Activated CD8-positive, alpha-beta memory T cell treated with anti-CD3 and anti-CD28 coated beads, Interleukin-2, amount 10 ng/mL, durations not matched to agents 7 days and 5 days (primary cell): Measurements from ENCODE around the gene CTDSP2. TPM values are rescaled to one million over a fixed set of nuclear protein-coding genes. Genes with fewer than 3 reads are reported as not detected.
"Not testable (repeated sequence)": the region's sequence is repeated elsewhere in the genome, so short reads cannot be mapped to it uniquely, and the experiment has no call there.

Source experiments
- ATAC-seq: fragments of 150-1000 bp; cut with Tn5 transposase; one replicate; pipeline ENCODE4 v1.10.0; 2021; ENCODE audit warnings: moderate library complexity
- CTCF ChIA-PET: fragments of 350-600 bp; sonication (Branson Sonifier 250); formaldehyde crosslinking; loops from one replicate; lab custom pipeline; 2021; ENCODE audit warnings: antibody characterized with exemption; lab: Charles Lee
- DNase-seq: peaks from one replicate; pipeline ENCODE4 v3.0.0-alpha.2; 2020
- H3K27ac Mint-ChIP-seq: one replicate; pipeline ENCODE4 v1.8.0; 2021; ENCODE audit warnings: mild to moderate bottlenecking, mixed read lengths
- H3K27me3 Mint-ChIP-seq: one replicate; pipeline ENCODE4 v1.8.0; 2021; ENCODE audit warnings: mixed read lengths
- H3K36me3 Mint-ChIP-seq: one replicate; pipeline ENCODE4 v1.8.0; 2021; ENCODE audit warnings: mild to moderate bottlenecking, mixed read lengths
- H3K4me1 Mint-ChIP-seq: one replicate; pipeline ENCODE4 v1.8.0; 2021; ENCODE audit warnings: mixed read lengths
- H3K4me3 Mint-ChIP-seq: one replicate; pipeline ENCODE4 v1.8.0; 2021; ENCODE audit warnings: mild to moderate bottlenecking, moderate library complexity, mixed read lengths
- H3K9me3 Mint-ChIP-seq: one replicate; pipeline ENCODE4 v1.8.0; 2022; ENCODE audit warnings: low read depth, mixed read lengths
- total RNA-seq, 2 experiments: library from RNA; stranded (reverse); gene quantifications; one replicate each; pipeline ENCODE4 v1.2.3, GENCODE V29; 2021

CTDSP2 gene
- total RNA-seq, 2 experiments from 2014 or later, result 76.2 to 103 TPM

DNA sequence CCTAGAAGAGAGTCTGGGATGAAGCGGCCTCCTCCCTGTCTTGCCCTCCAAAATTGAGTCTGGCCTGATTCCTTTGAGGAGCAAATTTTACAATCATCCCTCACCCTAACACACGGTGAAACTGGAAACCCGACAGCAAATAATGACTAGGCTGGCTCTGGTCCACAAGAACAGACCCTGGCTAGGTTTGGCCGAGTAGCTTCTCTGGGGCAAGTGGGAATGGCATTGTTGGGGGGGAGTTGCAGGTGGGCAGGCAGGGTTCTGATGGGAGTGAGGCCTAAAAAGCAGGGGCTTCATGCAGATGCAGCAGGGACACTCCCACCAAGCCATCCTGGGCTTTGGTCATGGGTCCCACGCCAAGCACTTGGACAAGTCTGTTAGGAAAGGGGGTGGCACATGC, 25.5 kb downstream of the CTDSP2 start:
- H3K27ac Mint-ChIP-seq, CTCF ChIA-PET, H3K4me1 Mint-ChIP-seq, H3K27me3 Mint-ChIP-seq, ATAC-seq, DNase-seq, H3K9me3 Mint-ChIP-seq, H3K4me3 Mint-ChIP-seq: not testable (repeated sequence)
- peaks cover 11% of the 10 kb centered on the region for H3K36me3 Mint-ChIP-seq

DNA sequence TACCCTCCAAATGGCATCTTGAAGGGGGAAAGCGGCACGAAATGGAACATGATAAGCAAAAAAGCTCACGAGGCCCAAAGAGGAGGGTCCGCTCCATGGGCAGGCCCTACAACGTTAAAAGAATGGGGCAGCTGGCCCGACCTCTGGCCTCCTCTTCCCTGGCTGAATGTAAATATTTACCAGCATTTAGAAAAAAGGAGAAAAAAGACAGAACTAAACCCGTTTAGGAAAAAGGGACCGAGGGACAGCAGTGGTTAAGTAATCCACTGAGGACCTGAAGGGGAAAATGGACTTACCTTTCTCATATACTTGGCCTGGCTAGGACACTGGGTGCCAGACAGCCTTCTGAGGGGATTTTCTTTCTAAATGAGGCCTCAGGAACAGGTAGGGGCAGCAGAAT, 26.4 kb downstream of the CTDSP2 start:
- H3K9me3 Mint-ChIP-seq, ATAC-seq, H3K27ac Mint-ChIP-seq, H3K4me1 Mint-ChIP-seq, H3K36me3 Mint-ChIP-seq, DNase-seq, H3K27me3 Mint-ChIP-seq, H3K4me3 Mint-ChIP-seq: not testable (repeated sequence)
- CTCF ChIA-PET, result interaction anchor here (1.1 kb wide), 1 partner anchor 17 kb away, joined by 3 read pairs; no protein-coding TSS in a partner anchor

- not testable (repeated sequence) for H3K9me3 Mint-ChIP-seq, DNase-seq
- CTCF ChIA-PET, result interaction anchor here (0.9 to 1.8 kb wide), 9 partner anchors 8 to 118 kb away, joined by 3 to 8 read pairs (median 3); partner anchors contain the start of gene TSFM
These were observed 28.6 kb downstream of the CTDSP2 start for GRCh38 chr12:57817990-57818331.

GRCh38 chr12:57817261-57817989, 29.1 kb downstream of the CTDSP2 start:
- Mint-ChIP-seq H3K9me3 (no peaks in the 10 kb centered on the region), H3K4me1 (no peaks in the 10 kb centered on the region), H3K27ac (no peak overlapping the region), H3K27me3 (no peaks in the 10 kb centered on the region), H3K36me3 (no peaks in the 10 kb centered on the region), H3K4me3 (no peak overlapping the region)
- CTCF ChIA-PET, result interaction anchor here (0.9 to 1.8 kb wide), 7 partner anchors 10 to 88 kb away, joined by 3 to 8 read pairs (median 4); partner anchors contain the start of gene TSFM
- no peak for DNase-seq
- no peak for ATAC-seq

More at GRCh38 chr12:57817990-57818331, 28.6 kb downstream of the CTDSP2 start:
- H3K27ac Mint-ChIP-seq, ATAC-seq, H3K4me3 Mint-ChIP-seq, H3K27me3 Mint-ChIP-seq, H3K4me1 Mint-ChIP-seq, H3K36me3 Mint-ChIP-seq: not testable (repeated sequence)

- Mint-ChIP-seq H3K9me3 (no peaks in the 10 kb centered on the region), H3K4me3 (no peak overlapping the region)
These were observed 29.7 kb downstream of the CTDSP2 start for GRCh38 chr12:57816855-57817151.

DNA sequence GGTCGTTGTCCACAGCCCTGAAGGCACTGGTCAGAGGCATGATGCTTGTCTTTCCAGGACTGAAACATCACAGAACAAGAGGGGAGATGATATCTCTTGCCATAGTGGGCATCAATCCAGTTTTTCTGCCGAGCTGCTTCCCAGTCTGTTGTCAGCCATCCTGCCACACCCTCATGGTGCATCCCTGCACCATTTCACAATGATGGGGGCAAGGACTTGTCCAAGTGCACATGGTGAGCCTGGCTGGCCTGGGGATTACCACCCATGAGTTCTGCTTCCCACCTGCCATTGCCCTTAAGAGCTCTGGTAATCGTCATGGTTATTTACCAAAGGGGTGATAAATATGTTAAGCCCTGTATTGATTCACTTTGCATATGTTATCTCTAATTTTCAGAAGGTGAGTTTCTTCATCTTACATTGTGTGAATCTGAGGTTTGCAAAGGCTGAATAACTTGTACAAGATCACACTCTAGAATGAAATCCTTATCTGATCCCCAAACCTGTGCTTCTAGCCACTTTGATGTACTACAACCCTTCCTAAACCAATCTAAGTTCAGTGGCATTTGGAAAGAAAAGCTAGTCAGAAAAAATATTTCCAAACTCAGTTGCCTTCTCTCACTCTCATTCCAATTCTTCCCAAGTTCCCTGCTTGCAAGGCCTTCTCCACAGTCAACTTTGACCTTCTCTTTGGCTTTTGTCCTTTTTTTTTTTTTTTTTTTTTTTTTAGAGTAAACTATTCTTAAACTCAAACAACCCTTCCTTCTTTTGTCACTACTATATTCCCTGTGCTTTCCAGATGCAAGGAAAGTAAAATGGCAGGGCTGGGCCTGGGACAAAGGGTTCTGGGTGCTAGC, 30.3 kb downstream of the CTDSP2 start:
- DNase-seq (no peak), ATAC-seq (no peak)
- no peaks in the 10 kb centered on the region for H3K4me1 Mint-ChIP-seq
- H3K27me3 Mint-ChIP-seq, result no peaks in the 10 kb centered on the region
- no peaks in the 10 kb centered on the region for H3K36me3 Mint-ChIP-seq
- no peaks in the 10 kb centered on the region for H3K9me3 Mint-ChIP-seq
- H3K4me3 Mint-ChIP-seq, result no peak overlapping the region
- no peak overlapping the region for H3K27ac Mint-ChIP-seq
- CTCF ChIA-PET, result interaction anchor here (0.6 to 2.4 kb wide), 5 partner anchors 9 to 112 kb away, joined by 3 to 9 read pairs (median 3); no protein-coding TSS in a partner anchor

More at GRCh38 chr12:57816855-57817151, 29.7 kb downstream of the CTDSP2 start:
- ATAC-seq (no peak), DNase-seq (no peak)
- H3K36me3 Mint-ChIP-seq, result no peaks in the 10 kb centered on the region
- H3K4me1 Mint-ChIP-seq, result no peaks in the 10 kb centered on the region
- H3K27ac Mint-ChIP-seq, result no peak overlapping the region
- H3K27me3 Mint-ChIP-seq, result no peaks in the 10 kb centered on the region
- CTCF ChIA-PET, result interaction anchor here (2.4 kb wide), 1 partner anchor 89 kb away, joined by 9 read pairs; no protein-coding TSS in a partner anchor

- Mint-ChIP-seq H3K27me3 (no peaks in the 10 kb centered on the region), H3K4me1 (no peaks in the 10 kb centered on the region), H3K36me3 (no peaks in the 10 kb centered on the region), H3K4me3 (no peak overlapping the region), H3K27ac (no peak overlapping the region), H3K9me3 (no peaks in the 10 kb centered on the region)
- CTCF ChIA-PET, result interaction anchor here (1.0 to 2.4 kb wide), 3 partner anchors 10 to 90 kb away, joined by 3 to 9 read pairs (median 6); no protein-coding TSS in a partner anchor
- ATAC-seq, result no peak
- DNase-seq, result no peak
These were observed 31.1 kb downstream of the CTDSP2 start for GRCh38 chr12:57815177-57816000.

DNA sequence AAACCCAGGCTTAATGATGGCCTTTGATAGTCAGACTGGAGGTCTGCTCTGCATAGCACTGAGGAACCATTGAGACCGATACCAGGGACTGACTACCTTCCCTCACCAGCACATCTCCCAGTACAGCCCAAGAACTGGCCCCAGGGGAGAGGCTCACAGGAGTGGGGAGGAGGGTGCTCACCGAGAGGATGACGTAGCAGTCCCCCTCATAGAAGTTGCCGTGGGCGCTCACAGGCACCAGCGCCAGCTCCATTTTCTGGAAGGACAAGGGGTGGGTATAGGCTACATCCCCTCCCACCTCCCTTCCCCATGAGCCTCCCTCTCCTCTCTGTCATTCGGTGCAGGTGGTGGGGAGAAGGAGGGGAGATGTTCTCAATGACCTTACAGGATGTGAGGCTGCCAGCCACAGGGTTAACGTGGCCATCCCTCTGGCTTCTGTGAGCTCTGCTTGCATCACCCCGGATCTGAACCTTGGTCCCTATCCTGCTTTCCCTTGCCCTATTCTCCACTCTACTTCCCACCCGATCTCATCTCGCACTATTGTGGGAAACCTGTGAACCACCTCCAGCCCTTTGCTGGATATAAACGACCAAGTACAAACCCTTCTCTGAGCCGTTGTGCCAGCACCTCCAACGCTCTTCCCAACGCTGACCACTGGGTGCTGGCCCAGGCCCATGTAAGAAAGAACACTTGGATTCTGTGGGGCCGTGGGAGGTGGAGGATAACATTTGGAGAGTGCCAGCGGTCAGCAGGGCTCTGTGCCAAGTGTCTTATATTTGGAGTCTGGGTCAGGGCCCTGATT, 32.4 kb downstream of the CTDSP2 start:
- H3K9me3 Mint-ChIP-seq, result no peaks in the 10 kb centered on the region
- CTCF ChIA-PET, result interaction anchor here (3.6 kb wide), 1 partner anchor 11 kb away, joined by 10 read pairs; no protein-coding TSS in a partner anchor
- no peaks in the 10 kb centered on the region for H3K36me3 Mint-ChIP-seq
- ATAC-seq (no peak), DNase-seq (no peak)
- no peaks in the 10 kb centered on the region for H3K27me3 Mint-ChIP-seq
- no peaks in the 10 kb centered on the region for H3K4me1 Mint-ChIP-seq
- no peak overlapping the region for H3K4me3 Mint-ChIP-seq
- H3K27ac Mint-ChIP-seq, result no peak overlapping the region

DNA sequence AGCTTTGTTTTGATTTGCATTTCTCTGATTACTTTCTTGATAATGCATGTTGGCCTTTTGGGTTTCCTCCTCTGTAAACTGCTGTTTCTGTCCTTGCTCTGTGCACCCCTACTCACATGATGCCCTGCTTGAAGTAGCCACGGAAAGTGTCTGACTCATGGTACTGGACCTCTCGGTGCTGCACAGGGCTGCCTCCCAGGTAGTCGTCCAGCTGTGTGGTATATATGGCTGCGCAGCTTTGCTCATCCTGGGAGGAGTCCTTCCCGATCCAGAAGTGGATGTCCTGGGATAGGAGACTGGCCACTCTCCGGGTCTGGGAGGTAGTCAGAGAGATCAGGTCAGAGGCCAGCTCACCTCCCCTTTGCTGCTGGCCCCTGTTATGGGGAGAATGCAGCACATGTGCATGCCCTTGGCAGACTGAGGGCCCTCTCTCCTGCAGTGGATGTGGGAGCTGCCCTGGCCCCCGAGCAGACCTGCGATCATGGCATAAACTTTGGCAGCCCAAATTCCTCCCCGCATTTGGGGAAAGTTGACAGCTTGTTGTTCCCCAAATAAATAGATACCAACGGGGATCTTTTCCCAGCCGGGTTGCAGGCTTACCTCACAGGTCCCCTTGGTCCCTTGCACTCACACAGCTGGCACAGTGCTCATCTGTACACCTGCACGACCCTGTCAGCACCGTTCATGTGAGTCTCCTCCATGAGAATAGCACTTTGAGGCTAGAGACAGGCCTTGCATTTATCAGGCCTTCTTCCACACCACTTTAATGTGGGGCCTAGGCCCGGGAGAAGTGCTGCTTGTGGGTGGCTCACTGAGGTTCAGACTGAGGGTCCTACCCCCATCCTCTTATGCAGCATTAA, 33.2 kb downstream of the CTDSP2 start:
- H3K9me3 Mint-ChIP-seq, result no peaks in the 10 kb centered on the region
- no peak for ATAC-seq
- H3K4me1 Mint-ChIP-seq, result no peaks in the 10 kb centered on the region
- H3K27me3 Mint-ChIP-seq, result no peaks in the 10 kb centered on the region
- no peaks in the 10 kb centered on the region for H3K36me3 Mint-ChIP-seq
- CTCF ChIA-PET, result interaction anchor here (0.9 to 3.6 kb wide), 4 partner anchors 10 to 92 kb away, joined by 3 to 10 read pairs (median 3); partner anchors contain the start of gene TSFM
- H3K4me3 Mint-ChIP-seq, result no peak overlapping the region
- no peak for DNase-seq
- H3K27ac Mint-ChIP-seq, result no peak overlapping the region

- no peak overlapping the region for H3K4me3 Mint-ChIP-seq
- CTCF ChIA-PET, result interaction anchor here (1.3 to 3.6 kb wide), 2 partner anchors 8 to 28 kb away, joined by 3 to 10 read pairs; partner anchors contain the start of gene TSFM
- H3K9me3 Mint-ChIP-seq, result no peaks in the 10 kb centered on the region
- DNase-seq (no peak), ATAC-seq (no peak)
- H3K27ac Mint-ChIP-seq, result no peak overlapping the region
- H3K27me3 Mint-ChIP-seq, result no peaks in the 10 kb centered on the region
- H3K4me1 Mint-ChIP-seq, result no peaks in the 10 kb centered on the region
- no peaks in the 10 kb centered on the region for H3K36me3 Mint-ChIP-seq
These were observed 35.3 kb downstream of the CTDSP2 start for GRCh38 chr12:57811028-57811755.

GRCh38 chr12:57810450-57810849, 36.1 kb downstream of the CTDSP2 start:
- CTCF ChIA-PET, result interaction anchor here (1.1 to 2.0 kb wide), 3 partner anchors 26 to 95 kb away, joined by 3 to 8 read pairs (median 3); partner anchors contain the start of gene TSFM
- Mint-ChIP-seq H3K4me3 (no peak overlapping the region), H3K27me3 (no peaks in the 10 kb centered on the region), H3K9me3 (no peaks in the 10 kb centered on the region), H3K36me3 (no peaks in the 10 kb centered on the region), H3K4me1 (no peaks in the 10 kb centered on the region), H3K27ac (no peak overlapping the region)
- ATAC-seq, result no peak
- no peak for DNase-seq
